K562 (cell line): ENCODE measurements around the gene USP32. TPM values are rescaled to one million over a fixed set of nuclear protein-coding genes. Genes with fewer than 3 reads are reported as not detected.

Experiments used
- ATF2 ChIP-seq: sonication (generic); formaldehyde crosslinking; IDR thresholded peaks from 2 replicates; pipeline ENCODE4 v1.8.1; 2022; ENCODE audit warnings: missing genetic modification reagents
- BMI1 ChIP-seq: fragments of 150-350 bp; IDR thresholded peaks from 2 replicates; pipeline ENCODE4 v1.6.1; 2014; ENCODE audit warnings: low read length
- ETS1 ChIP-seq: conservative IDR thresholded peaks from 2 replicates; pipeline ENCODE4 v1.6.1; 2011; ENCODE audit warnings: low read depth, mild to moderate bottlenecking, low read length; ENCODE audit not compliant: control insufficient read depth
- GATA2 ChIP-seq: sonication (generic); formaldehyde crosslinking; IDR thresholded peaks from 2 replicates; pipeline ENCODE4 v1.4.0; 2020; ENCODE audit warnings: mild to moderate bottlenecking, missing genetic modification reagents
- GATAD2A ChIP-seq: fragments of 450-650 bp; IDR thresholded peaks from 2 replicates; pipeline ENCODE4 v1.6.1; 2017
- HLTF ChIP-seq: fragments of 450-650 bp; IDR thresholded peaks from 2 replicates; pipeline ENCODE4 v1.6.1; 2016
- KDM1A ChIP-seq, 2 experiments: fragments of 450-650 bp; IDR thresholded peaks; 2 replicates each; pipeline ENCODE4 v1.6.1; 2016; ENCODE audit warnings: mild to moderate bottlenecking in 2 of 2
- MTA2 ChIP-seq: fragments of 450-650 bp; IDR thresholded peaks from 2 replicates; pipeline ENCODE4 v1.6.1; 2016; ENCODE audit warnings: low read depth
- MTF1 ChIP-seq: fragments of 250-450 bp; sonication (Bioruptor Pico); IDR thresholded peaks from 2 replicates; pipeline ENCODE4 v1.9.0; 2021; ENCODE audit warnings: moderate library complexity, mild to moderate bottlenecking, inconsistent platforms, borderline replicate concordance
- NCOA1 ChIP-seq: fragments of 450-650 bp; IDR thresholded peaks from 2 replicates; pipeline ENCODE4 v1.6.1; 2016; ENCODE audit warnings: low read depth
- NFE2 ChIP-seq: IDR thresholded peaks from 2 replicates; pipeline ENCODE4 v1.6.1; 2014; ENCODE audit warnings: antibody characterized with exemption, low read depth
- NKRF ChIP-seq: fragments of 450-650 bp; IDR thresholded peaks from 2 replicates; pipeline ENCODE4 v1.6.1; 2016; ENCODE audit warnings: borderline replicate concordance
- PTTG1 ChIP-seq: fragments of 450-650 bp; IDR thresholded peaks from 2 replicates; pipeline ENCODE4 v1.6.1; 2016; ENCODE audit warnings: low read depth, mild to moderate bottlenecking, missing genetic modification characterization, missing compliant biosample characterization
- SIRT6 ChIP-seq: IDR thresholded peaks from one replicate; pipeline ENCODE4 v1.6.1; 2012; ENCODE audit warnings: low read depth, mild to moderate bottlenecking, control low read depth, inconsistent platforms, low read length, moderate library complexity
- SMARCC2 ChIP-seq: fragments of 450-650 bp; IDR thresholded peaks from 2 replicates; pipeline ENCODE4 v1.6.1; 2017; ENCODE audit warnings: antibody characterized with exemption, moderate library complexity, mild to moderate bottlenecking, low read depth
- SRSF7 ChIP-seq: fragments of 200-400 bp; formaldehyde crosslinking; optimal IDR thresholded peaks from 2 replicates; pipeline ENCODE3; 2017; ENCODE audit warnings: mild to moderate bottlenecking, low read depth, low read length
- STAT5A ChIP-seq: IDR thresholded peaks from 2 replicates; pipeline ENCODE4 v1.6.1; 2012; ENCODE audit warnings: low read length, inconsistent platforms, borderline replicate concordance
- SUPT5H ChIP-seq: fragments of 450-650 bp; IDR thresholded peaks from 2 replicates; pipeline ENCODE4 v1.6.1; 2016
- TAF15 ChIP-seq: fragments of 200-400 bp; formaldehyde crosslinking; IDR thresholded peaks from 2 replicates; pipeline ENCODE4 v1.6.1; 2017; ENCODE audit warnings: mild to moderate bottlenecking, low read depth, low read length, moderate library complexity
- TAF9B ChIP-seq: fragments of 450-650 bp; IDR thresholded peaks from 2 replicates; pipeline ENCODE4 v1.6.1; 2018; ENCODE audit warnings: mild to moderate bottlenecking; ENCODE audit not compliant: partially characterized antibody
- ZBTB2 ChIP-seq: fragments of 450-650 bp; IDR thresholded peaks from 2 replicates; pipeline ENCODE4 v1.6.1; 2016; ENCODE audit warnings: antibody characterized with exemption
- ZFPM2 ChIP-seq: fragments of 250-450 bp; sonication (Bioruptor Pico); IDR thresholded peaks from 2 replicates; pipeline ENCODE4 v1.5.1; 2022; ENCODE audit warnings: mild to moderate bottlenecking
- ZFX ChIP-seq: sonication (generic); formaldehyde crosslinking; IDR thresholded peaks from 2 replicates; pipeline ENCODE4 v1.8.0; 2022; ENCODE audit warnings: mild to moderate bottlenecking, missing genetic modification reagents, moderate library complexity
- ZNF3 ChIP-seq: fragments of 250-450 bp; sonication (Bioruptor Pico); IDR thresholded peaks from 2 replicates; pipeline ENCODE4 v1.5.0; 2021; ENCODE audit warnings: mild to moderate bottlenecking, moderate library complexity
- polyA plus RNA-seq, 8 experiments: library from polyadenylated mRNA; depleted of rRNA in 4 of 8; stranded (reverse) in 5 of 8; unstranded in 3 of 8; fragments of >200 nt; fragmentation: Nextera tagmentation in 2 of 8; fragmentation: Illumina TruSeq in 1 of 8; extraction: Ambion mirVana in 2 of 8; extraction: Trizol in 1 of 8; gene quantifications; 2 replicates each; pipeline versions ENCODE4 v1.2.1 to v1.2.3, GENCODE V29; 2011 to 2014; ENCODE audit warnings: inconsistent platforms in 1 of 8, missing spikeins in 1 of 8
- total RNA-seq, 7 experiments: library from RNA; depleted of rRNA in 6 of 7; stranded (reverse); fragments of >200 nt in 6 of 7; fragmentation: Illumina TruSeq in 2 of 7; extraction: Trizol in 2 of 7; gene quantifications; 2 replicates each; pipeline versions ENCODE4 v1.2.1 to v1.2.3, GENCODE V29; 2011 to 2021; ENCODE audit warnings: low replicate concordance in 1 of 7

USP32 gene
- total and polyA plus RNA-seq, 9 of the 15 experiments (the other 6 are each of a cell fraction or from before 2014, with no cell fraction given): 18.0 to 69.3 (median 47.1) TPM

GRCh38 chr17:60391471-60392041 is 377 bp downstream of the USP32 start (continued):
- TF ChIP-seq SMARCC2: 0 out of 2 replicates have a peak, but pooled peaks have one; percentile 10
- TF ChIP-seq SRSF7: no peak
- TF ChIP-seq SIRT6: no peak
- no peak for TF ChIP-seq PTTG1 (tag)
- TF ChIP-seq ETS1: no peak; the same call in 1 of the 2 replicates
- no peak for TF ChIP-seq ZFPM2
- TF ChIP-seq ZFX: peak; percentile 29
- no peak for TF ChIP-seq BMI1
- peak; percentile 69 for TF ChIP-seq SUPT5H
- TF ChIP-seq ATF2 (CRISPR knock-in tag): no peak
- TF ChIP-seq GATAD2A: peak; percentile 88
- no peak for TF ChIP-seq ZNF3
- TF ChIP-seq MTF1: no peak
- TF ChIP-seq TAF15: no peak
- no peak for TF ChIP-seq ZBTB2
- TF ChIP-seq HLTF: peak; percentile 72; the same call in 1 of the 2 replicates
- TF ChIP-seq KDM1A (IDR thresholded peaks at IDR 0.05): peak in 1 of 2 experiments; percentile 51; a peak in 1 of 4 replicates
- TF ChIP-seq NKRF: peak; percentile 52; the same call in 1 of the 2 replicates
- no peak for TF ChIP-seq NFE2
- TF ChIP-seq TAF9B: no peak
- no peak for TF ChIP-seq NCOA1
- no peak for TF ChIP-seq GATA2
- 0 out of 2 replicates have a peak, but pooled peaks have one; percentile 14 for TF ChIP-seq MTA2
- no peak for TF ChIP-seq STAT5A
